ENCODE data around the gene POLE3.

Gene POLE3

GRCh38 chr9:113393281-113393680 is 17.2 kb downstream of the POLE3 start:
- no peak for DNase-seq (ENCODE audit: low spot score)

GRCh38 chr9:113391917-113392316 is 18.6 kb downstream of the POLE3 start:
- no peak overlapping the region for H3K4me3 ChIP-seq
- H3K27ac ChIP-seq: no peak overlapping the region
- TF ChIP-seq CTCF (IDR thresholded peaks at IDR 0.05): no peak
- no peak for DNase-seq (ENCODE audit: low spot score)

More at GRCh38 chr9:113393281-113393680, 17.2 kb downstream of the POLE3 start:
- no peak for TF ChIP-seq CTCF (IDR thresholded peaks at IDR 0.05)
- no peak overlapping the region for H3K4me3 ChIP-seq
- H3K27ac ChIP-seq: no peak overlapping the region

- no peak for TF ChIP-seq CTCF (IDR thresholded peaks at IDR 0.05)
- H3K4me3 ChIP-seq: no peak overlapping the region
- no peak for DNase-seq (ENCODE audit: low spot score)
- H3K27ac ChIP-seq: no peak overlapping the region
Observed at GRCh38 chr9:113390192-113390960, 20.1 kb downstream of the POLE3 start.

- Histone ChIP-seq H3K4me3 (no peak overlapping the region), H3K27ac (no peak overlapping the region)
- no peak for DNase-seq (ENCODE audit: low spot score)
- TF ChIP-seq CTCF (IDR thresholded peaks at IDR 0.05): no peak
Observed at GRCh38 chr9:113389451-113389850, 21.0 kb downstream of the POLE3 start.

- Histone ChIP-seq H3K27ac (no peak overlapping the region), H3K4me3 (no peak overlapping the region)
- no peak for DNase-seq (ENCODE audit: low spot score)
- no peak for TF ChIP-seq CTCF (IDR thresholded peaks at IDR 0.05)
Observed at GRCh38 chr9:113388833-113389232, 21.6 kb downstream of the POLE3 start.

GRCh38 chr9:113387560-113388230 is 22.8 kb downstream of the POLE3 start:
- no peak for DNase-seq (ENCODE audit: low spot score)

More at GRCh38 chr9:113387560-113388230, 22.8 kb downstream of the POLE3 start:
- no peak for TF ChIP-seq CTCF (IDR thresholded peaks at IDR 0.05)
- H3K4me3 ChIP-seq: no peak overlapping the region
- no peak overlapping the region for H3K27ac ChIP-seq

Measured in coronary artery (tissue), 2 donors.